ENCODE results near the gene PGAM4. TPM values are rescaled to one million over a fixed set of nuclear protein-coding genes. Genes with fewer than 3 reads are reported as not detected.
"Not testable (repeated sequence)": the region's sequence is repeated elsewhere in the genome, so short reads cannot be mapped to it uniquely, and the experiment has no call there.

Gene PGAM4
- total RNA-seq, 1 experiment from 2014 or later: 0.28 TPM

- H3K36me3 ChIP-seq (replicated peaks; ENCODE audit: control insufficient read depth, insufficient read depth, low read length): no peaks in the 10 kb centered on the region
Observed at GRCh38 chrX:77946571-77946970, 22.9 kb downstream of the PGAM4 start.

DNA sequence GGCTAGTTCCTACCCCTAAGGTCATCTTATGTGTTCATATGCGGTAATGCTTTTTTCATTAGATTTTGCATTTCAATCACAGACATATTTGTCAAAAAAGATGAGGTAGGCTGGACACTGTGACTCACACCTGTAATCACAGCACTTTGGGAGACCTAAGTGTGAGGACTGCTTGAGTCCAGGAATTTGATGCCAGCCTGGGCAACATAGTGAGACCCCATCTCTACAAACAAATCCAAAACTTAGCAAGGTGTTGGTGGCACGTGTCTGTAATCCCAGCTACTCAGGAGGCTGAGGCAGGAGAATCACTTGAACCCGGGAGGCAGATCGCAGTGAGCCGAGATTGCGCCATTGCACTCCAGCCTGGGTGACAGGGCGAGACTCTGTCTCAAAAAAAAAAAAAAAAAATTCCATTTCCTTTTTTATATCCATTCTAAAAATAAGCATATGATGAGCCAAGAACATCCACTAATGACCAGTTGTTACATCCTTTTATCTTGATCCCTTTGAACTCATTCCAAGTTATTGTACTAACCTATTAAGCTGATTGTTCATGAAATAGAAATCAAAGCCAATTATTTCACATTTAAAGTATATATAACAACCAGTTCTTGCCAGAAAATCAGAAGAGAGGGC, 23.4 kb downstream of the PGAM4 start:
- no peaks in the 10 kb centered on the region for H3K27me3 ChIP-seq (ENCODE audit: control insufficient read depth, insufficient read depth, low read length)
- DNase-seq: no peak
- H3K4me3 ChIP-seq (ENCODE audit: insufficient read depth, low read depth, low read length): no peak overlapping the region
- H3K36me3 ChIP-seq (replicated peaks; ENCODE audit: control insufficient read depth, insufficient read depth, low read length): no peaks in the 10 kb centered on the region

More at GRCh38 chrX:77946571-77946970, 22.9 kb downstream of the PGAM4 start:
- Histone ChIP-seq H3K27me3 (ENCODE audit: control insufficient read depth, insufficient read depth, low read length) (no peaks in the 10 kb centered on the region), H3K4me3 (ENCODE audit: insufficient read depth, low read depth, low read length) (no peak overlapping the region)
- no peak for DNase-seq

DNA sequence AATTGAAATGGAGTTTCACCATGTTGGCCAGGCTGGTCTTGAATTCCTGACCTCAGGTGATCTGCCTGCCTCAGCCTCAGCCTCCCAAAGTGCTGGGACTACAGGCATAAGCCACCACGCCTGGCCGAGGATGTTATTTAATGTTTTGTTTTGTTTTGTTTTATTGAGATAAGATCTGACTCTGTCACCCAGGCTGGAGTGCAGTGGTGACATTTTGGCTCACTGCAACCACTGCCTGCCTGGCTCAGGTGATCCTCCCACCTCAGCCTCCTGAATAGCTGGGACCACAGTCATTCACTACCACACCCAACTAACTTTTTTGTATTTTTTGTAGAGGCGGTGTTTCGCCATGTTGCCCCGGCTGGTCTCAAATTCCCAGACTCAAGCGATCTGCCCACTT, 24.4 kb downstream of the PGAM4 start:
- not testable (repeated sequence) for DNase-seq; H3K4me3 ChIP-seq (ENCODE audit: insufficient read depth, low read depth, low read length); H3K27me3 ChIP-seq (ENCODE audit: control insufficient read depth, insufficient read depth, low read length); H3K36me3 ChIP-seq (replicated peaks; ENCODE audit: control insufficient read depth, insufficient read depth, low read length)

- H3K4me3 ChIP-seq (ENCODE audit: insufficient read depth, low read depth, low read length): no peak overlapping the region
- no peaks in the 10 kb centered on the region for H3K36me3 ChIP-seq (replicated peaks; ENCODE audit: control insufficient read depth, insufficient read depth, low read length)
- H3K27me3 ChIP-seq (ENCODE audit: control insufficient read depth, insufficient read depth, low read length): no peaks in the 10 kb centered on the region
- no peak for DNase-seq
Observed at GRCh38 chrX:77938083-77938680, 31.3 kb downstream of the PGAM4 start.

DNA sequence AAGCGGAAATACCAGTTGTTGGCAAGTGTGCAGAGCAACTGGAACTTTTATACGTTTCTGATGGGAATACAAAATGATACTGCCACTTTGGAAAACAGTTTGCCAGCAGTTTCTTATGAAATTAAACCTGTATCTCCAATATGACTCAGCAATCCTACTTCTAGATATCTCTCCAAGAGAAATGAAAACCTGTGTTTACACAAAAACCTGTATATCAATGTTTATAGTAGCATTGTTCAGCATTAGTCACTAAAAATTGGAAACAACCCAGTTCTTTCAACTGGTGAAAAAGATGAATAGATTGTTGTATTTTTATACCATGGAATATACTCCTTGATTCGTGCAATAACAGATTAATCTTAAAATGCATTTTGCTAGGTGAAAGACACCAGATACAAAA, 32.1 kb downstream of the PGAM4 start:
- no peak overlapping the region for H3K4me3 ChIP-seq (ENCODE audit: insufficient read depth, low read depth, low read length)
- no peak for DNase-seq
- H3K27me3 ChIP-seq (ENCODE audit: control insufficient read depth, insufficient read depth, low read length): no peaks in the 10 kb centered on the region
- no peaks in the 10 kb centered on the region for H3K36me3 ChIP-seq (replicated peaks; ENCODE audit: control insufficient read depth, insufficient read depth, low read length)

GRCh38 chrX:77936299-77936698, 33.1 kb downstream of the PGAM4 start:
- no peak for DNase-seq
- H3K4me3 ChIP-seq (ENCODE audit: insufficient read depth, low read depth, low read length): no peak overlapping the region
- H3K27me3 ChIP-seq (ENCODE audit: control insufficient read depth, insufficient read depth, low read length): no peaks in the 10 kb centered on the region
- no peaks in the 10 kb centered on the region for H3K36me3 ChIP-seq (replicated peaks; ENCODE audit: control insufficient read depth, insufficient read depth, low read length)

DNA sequence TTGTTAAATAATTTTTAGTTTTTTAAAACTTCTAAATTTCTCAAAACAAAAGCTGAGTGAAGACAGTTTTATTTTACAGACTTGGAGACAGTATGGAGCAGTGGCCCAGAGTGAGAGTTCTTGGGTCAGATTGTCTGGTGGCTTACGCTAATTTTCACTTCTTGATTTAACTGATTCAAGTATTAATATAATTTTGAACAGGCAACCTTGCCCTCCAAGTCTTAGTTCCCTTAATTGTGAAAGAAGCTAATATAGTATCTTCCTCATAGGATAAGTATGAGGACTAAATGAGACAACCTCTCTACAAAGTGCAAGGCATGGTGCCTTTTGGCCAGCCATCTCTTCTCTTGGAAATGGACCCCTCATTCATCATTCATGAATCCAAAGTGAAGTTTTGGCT, 33.6 kb downstream of the PGAM4 start:
- Histone ChIP-seq H3K27me3 (ENCODE audit: control insufficient read depth, insufficient read depth, low read length) (no peaks in the 10 kb centered on the region), H3K4me3 (ENCODE audit: insufficient read depth, low read depth, low read length) (no peak overlapping the region), H3K36me3 (replicated peaks; ENCODE audit: control insufficient read depth, insufficient read depth, low read length) (no peaks in the 10 kb centered on the region)
- no peak for DNase-seq

DNA sequence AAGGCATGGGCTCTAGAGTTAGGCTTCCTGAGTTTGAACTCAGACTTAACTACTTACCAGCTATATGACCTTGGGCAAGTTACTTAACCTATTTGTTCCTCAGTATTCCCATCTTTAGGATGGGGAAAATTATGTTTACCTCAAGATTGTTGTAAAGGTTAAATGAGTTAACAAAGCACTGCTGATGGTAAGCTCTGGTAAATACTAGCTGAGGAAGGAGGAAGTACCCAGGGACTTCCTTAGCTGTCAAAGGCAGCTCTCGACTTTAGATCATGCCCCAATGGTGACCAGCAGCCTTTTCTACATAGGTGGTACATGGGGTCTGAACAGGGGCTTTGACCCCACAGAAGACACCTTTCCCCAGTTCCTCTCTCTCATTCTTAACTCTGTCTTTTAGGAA, 38.9 kb downstream of the PGAM4 start:
- Histone ChIP-seq H3K36me3 (replicated peaks; ENCODE audit: control insufficient read depth, insufficient read depth, low read length) (no peaks in the 10 kb centered on the region), H3K4me3 (ENCODE audit: insufficient read depth, low read depth, low read length) (no peak overlapping the region)

DNA sequence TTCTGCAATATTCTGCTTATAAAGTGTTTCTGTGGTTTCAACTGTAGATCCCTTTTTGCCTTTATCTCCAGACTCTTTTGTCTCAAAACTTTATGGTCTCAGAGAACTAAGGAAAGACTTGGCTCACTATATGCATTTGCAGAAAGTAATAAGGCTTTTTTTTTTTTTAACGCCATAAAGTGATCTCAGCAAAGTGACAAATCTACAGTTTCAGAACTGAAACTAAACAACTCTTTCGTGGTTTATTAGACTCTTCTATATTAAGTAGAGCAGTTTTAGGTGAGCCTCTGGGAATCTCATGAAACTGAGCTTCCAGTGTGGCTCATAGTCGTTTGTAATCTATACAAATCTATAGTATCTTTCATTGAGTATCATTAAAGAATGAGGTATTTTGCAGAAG, 43.7 kb downstream of the PGAM4 start:
- Histone ChIP-seq H3K4me3 (ENCODE audit: insufficient read depth, low read depth, low read length) (no peak overlapping the region), H3K27me3 (ENCODE audit: control insufficient read depth, insufficient read depth, low read length) (no peaks in the 10 kb centered on the region), H3K36me3 (replicated peaks; ENCODE audit: control insufficient read depth, insufficient read depth, low read length) (no peaks in the 10 kb centered on the region)
- DNase-seq: no peak

More for the DNA sequence above, 38.9 kb downstream of the PGAM4 start:
- no peaks in the 10 kb centered on the region for H3K27me3 ChIP-seq (ENCODE audit: control insufficient read depth, insufficient read depth, low read length)
- no peak for DNase-seq

DNA sequence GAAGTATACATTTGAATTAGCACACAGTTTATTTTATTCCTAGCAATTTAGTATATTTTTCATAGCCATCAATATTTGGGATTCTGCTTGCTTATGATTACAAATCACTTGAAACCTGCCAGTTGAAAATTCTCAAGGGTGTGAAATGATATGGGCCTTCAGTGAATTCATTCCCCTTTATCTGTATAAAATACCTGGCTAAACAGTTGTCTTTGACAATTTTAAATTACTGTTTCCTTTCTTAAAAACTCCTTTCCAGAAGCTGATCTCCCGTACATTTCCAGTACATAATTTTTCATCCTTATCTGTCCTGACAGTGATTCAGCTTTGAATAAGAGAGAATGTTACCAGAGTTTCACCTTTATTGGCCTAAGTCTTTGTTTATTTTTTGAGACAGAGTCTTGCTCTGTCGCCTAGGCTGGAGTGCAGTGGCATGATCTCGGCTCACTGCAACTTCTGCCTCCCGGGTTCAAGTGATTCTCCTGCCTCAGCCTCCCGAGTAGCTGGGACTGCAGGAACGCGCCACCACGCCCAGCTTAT, 45.0 kb downstream of the PGAM4 start:
- DNase-seq: no peak
- no peaks in the 10 kb centered on the region for H3K36me3 ChIP-seq (replicated peaks; ENCODE audit: control insufficient read depth, insufficient read depth, low read length)
- H3K4me3 ChIP-seq (ENCODE audit: insufficient read depth, low read depth, low read length): no peak overlapping the region
- no peaks in the 10 kb centered on the region for H3K27me3 ChIP-seq (ENCODE audit: control insufficient read depth, insufficient read depth, low read length)

DNA sequence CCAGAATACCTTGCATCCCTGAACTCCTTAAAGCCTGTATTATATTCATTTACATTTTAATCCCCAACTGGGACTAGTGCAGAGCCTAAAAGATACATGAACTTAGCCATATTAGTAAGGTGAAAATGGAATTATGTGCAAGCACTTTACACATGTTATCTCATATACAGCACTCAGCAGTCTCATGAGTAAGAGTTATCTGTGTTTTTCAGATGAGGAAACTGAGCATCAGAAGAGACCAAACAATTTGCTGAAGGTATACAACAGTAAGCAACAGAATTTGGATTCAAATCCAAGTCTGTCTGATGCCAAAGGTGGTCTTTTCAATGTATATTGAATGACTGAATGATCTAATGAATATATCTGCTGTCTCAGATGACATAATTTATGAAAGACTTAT, 46.7 kb downstream of the PGAM4 start:
- no peak for DNase-seq
- Histone ChIP-seq H3K4me3 (ENCODE audit: insufficient read depth, low read depth, low read length) (no peak overlapping the region), H3K27me3 (ENCODE audit: control insufficient read depth, insufficient read depth, low read length) (no peaks in the 10 kb centered on the region), H3K36me3 (replicated peaks; ENCODE audit: control insufficient read depth, insufficient read depth, low read length) (no peaks in the 10 kb centered on the region)

GRCh38 chrX:77919370-77919769, 50.1 kb downstream of the PGAM4 start:
- not testable (repeated sequence) for H3K36me3 ChIP-seq (replicated peaks; ENCODE audit: control insufficient read depth, insufficient read depth, low read length); DNase-seq; H3K27me3 ChIP-seq (ENCODE audit: control insufficient read depth, insufficient read depth, low read length); H3K4me3 ChIP-seq (ENCODE audit: insufficient read depth, low read depth, low read length)

DNA sequence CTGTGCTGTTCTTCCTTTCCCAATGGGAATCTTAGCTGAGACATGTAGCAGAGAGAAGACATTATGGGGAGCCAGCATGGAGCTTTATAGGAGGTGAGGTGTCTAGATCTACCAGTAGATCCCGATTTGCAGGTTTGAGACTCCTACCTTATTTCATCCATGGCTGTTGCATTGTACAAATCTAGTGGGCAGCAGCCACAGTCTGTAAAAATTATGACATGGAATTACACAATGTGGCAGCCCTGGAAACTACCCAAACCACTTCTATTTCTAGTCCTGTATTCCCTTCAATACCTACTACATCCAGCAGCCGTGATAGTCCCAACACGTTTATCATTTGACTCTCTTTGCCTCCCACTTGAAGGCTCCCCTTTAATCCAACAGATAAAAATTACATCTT, 50.9 kb downstream of the PGAM4 start:
- Histone ChIP-seq H3K4me3 (ENCODE audit: insufficient read depth, low read depth, low read length) (no peak overlapping the region), H3K36me3 (replicated peaks; ENCODE audit: control insufficient read depth, insufficient read depth, low read length) (no peaks in the 10 kb centered on the region), H3K27me3 (ENCODE audit: control insufficient read depth, insufficient read depth, low read length) (no peaks in the 10 kb centered on the region)
- DNase-seq: no peak

Measured in H7 (cell line).